ENCODE results near the gene PSRC1. TPM values are rescaled to one million over a fixed set of nuclear protein-coding genes. Genes with fewer than 3 reads are reported as not detected.

PSRC1 gene
- total RNA-seq, 6 donors from 2014 or later, result 1.5 to 16.8 (median 4.9) TPM

DNA sequence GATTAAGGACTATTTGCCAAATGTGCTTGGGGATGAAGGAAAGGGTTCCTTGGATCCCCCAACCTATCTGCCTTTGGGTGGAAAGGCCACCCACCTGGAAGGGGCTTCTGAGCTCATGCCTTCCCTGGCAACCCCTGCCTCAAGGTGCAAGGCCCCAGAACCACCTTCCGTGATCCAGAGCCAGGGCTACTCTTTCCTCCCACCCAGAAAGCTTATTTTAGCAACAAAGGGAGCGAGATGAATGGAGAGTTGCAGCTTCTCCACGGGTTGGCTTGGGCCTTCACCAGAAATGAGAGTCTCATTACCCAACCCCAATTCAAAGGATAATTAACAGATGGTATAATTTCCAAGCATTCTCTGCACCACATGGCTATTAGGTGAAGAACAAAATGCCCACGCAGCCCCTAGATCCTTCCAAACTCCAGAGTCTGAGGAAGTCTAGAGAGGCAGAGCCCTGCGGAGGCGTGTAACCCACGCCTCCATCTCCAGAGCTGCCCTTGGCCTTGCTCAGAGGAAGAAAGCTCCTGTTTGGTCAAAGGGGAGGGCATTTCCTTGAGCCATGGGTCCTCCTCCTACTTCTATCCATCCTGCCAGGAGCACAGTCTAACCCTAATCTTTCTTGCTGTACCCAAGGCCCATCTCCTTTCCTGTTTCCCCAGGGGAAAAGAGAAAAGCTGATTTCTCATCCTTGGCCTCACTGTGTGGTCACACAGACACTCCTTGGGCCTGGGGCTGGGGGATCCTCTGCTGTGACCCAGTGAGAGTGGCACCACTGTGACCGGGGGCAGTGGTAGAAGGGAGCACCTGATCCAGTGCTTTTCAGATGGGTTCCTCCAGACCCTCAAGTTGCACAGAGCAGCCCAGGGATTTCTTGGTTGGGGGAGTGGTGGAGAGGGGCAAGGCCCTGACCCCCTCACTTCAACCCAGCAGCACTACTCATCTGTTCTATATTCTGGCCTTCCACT, 35.3 kb downstream of the PSRC1 start:
- Histone ChIP-seq H3K4me3 (no peak overlapping the region), H3K4me1 (peaks cover 4 to 20% (median 13%) of the 10 kb centered on the region in 4 donors), H3K36me3 (no peaks in the 10 kb centered on the region), H3K27me3 (peaks cover 0 to 7% (median 2%) of the 10 kb centered on the region in 4 donors), H3K9me3 (no peaks in the 10 kb centered on the region), H3K27ac (no peak overlapping the region)
- TF ChIP-seq, protein P1, sequence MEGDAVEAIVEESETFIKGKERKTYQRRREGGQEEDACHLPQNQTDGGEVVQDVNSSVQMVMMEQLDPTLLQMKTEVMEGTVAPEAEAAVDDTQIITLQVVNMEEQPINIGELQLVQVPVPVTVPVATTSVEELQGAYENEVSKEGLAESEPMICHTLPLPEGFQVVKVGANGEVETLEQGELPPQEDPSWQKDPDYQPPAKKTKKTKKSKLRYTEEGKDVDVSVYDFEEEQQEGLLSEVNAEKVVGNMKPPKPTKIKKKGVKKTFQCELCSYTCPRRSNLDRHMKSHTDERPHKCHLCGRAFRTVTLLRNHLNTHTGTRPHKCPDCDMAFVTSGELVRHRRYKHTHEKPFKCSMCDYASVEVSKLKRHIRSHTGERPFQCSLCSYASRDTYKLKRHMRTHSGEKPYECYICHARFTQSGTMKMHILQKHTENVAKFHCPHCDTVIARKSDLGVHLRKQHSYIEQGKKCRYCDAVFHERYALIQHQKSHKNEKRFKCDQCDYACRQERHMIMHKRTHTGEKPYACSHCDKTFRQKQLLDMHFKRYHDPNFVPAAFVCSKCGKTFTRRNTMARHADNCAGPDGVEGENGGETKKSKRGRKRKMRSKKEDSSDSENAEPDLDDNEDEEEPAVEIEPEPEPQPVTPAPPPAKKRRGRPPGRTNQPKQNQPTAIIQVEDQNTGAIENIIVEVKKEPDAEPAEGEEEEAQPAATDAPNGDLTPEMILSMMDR (IDR thresholded peaks at IDR 0.05), result no peak
- TF ChIP-seq POLR2A (IDR thresholded peaks at IDR 0.05) (no peak), POLR2AphosphoS5 (IDR thresholded peaks at IDR 0.05) (no peak), EP300 (IDR thresholded peaks at IDR 0.05) (no peak)
- WGBS, 2 donors, result 91 to 97% methylated on average over 6 to 8 of the region's 8 CpGs
- ATAC-seq (ENCODE audit: low FRiP score in 2 of 2) (no peak), DNase-seq (no peak)

DNA sequence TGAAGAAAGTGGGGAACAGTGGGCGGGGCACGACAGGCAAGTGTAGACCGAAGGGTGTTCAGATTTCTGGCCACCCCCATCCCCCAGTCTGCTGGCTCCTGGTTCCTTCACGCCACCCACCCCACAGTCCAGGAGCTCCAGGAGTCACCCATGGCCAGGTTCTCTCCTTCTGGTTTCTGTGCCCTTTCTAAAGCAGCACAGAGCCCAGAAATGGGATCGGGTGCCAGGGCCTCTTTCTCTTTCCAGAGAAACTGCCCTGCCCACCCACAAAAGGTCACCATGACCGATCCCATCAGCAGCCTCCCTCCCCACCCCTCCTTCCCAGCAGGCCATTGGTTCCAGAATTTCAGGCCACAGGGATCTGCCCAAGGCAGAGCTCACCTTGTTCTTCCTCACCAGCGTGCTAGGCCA, 36.8 kb downstream of the PSRC1 start:
- peaks cover 12 to 35% (median 27%) of the 10 kb centered on the region in 4 donors for H3K4me1 ChIP-seq
- 88 to 89% methylated on average over 7 of the region's 7 CpGs for WGBS, 2 donors
- TF ChIP-seq, protein P1 (IDR thresholded peaks at IDR 0.05), result no peak
- TF ChIP-seq POLR2AphosphoS5 (IDR thresholded peaks at IDR 0.05), result no peak
- TF ChIP-seq POLR2A (IDR thresholded peaks at IDR 0.05), result no peak
- no peak for TF ChIP-seq EP300 (IDR thresholded peaks at IDR 0.05)
- no peaks in the 10 kb centered on the region for H3K9me3 ChIP-seq
- no peak overlapping the region for H3K4me3 ChIP-seq
- H3K27me3 ChIP-seq, result peaks cover 0 to 7% (median 2%) of the 10 kb centered on the region in 4 donors
- DNase-seq, result no peak
- no peak overlapping the region for H3K27ac ChIP-seq
- H3K36me3 ChIP-seq, result no peaks in the 10 kb centered on the region
- no peak for ATAC-seq (ENCODE audit: low FRiP score in 2 of 2)

- H3K36me3 ChIP-seq, result peaks cover 0 to 5% (median 3%) of the 10 kb centered on the region in 4 donors
- no peaks in the 10 kb centered on the region for H3K9me3 ChIP-seq
- DNase-seq, result no peak
- no peak overlapping the region for H3K4me3 ChIP-seq
- no peak overlapping the region for H3K27ac ChIP-seq
- WGBS, 2 donors, result 79 to 81% methylated on average over 8 of the region's 8 CpGs
- ATAC-seq (ENCODE audit: low FRiP score in 2 of 2), result no peak
- no peaks in the 10 kb centered on the region for H3K27me3 ChIP-seq
- TF ChIP-seq, protein P1 (IDR thresholded peaks at IDR 0.05), result no peak
- no peak for TF ChIP-seq POLR2AphosphoS5 (IDR thresholded peaks at IDR 0.05)
- TF ChIP-seq POLR2A (IDR thresholded peaks at IDR 0.05), result no peak
- TF ChIP-seq EP300 (IDR thresholded peaks at IDR 0.05), result no peak
- H3K4me1 ChIP-seq, result peaks cover 18 to 32% (median 25%) of the 10 kb centered on the region in 4 donors
These were observed 38.9 kb downstream of the PSRC1 start for GRCh38 chr1:109243860-109244552.

- no peak overlapping the region for H3K27ac ChIP-seq
- 64 to 76% methylated on average over 5 of the region's 5 CpGs for WGBS, 2 donors
- H3K4me3 ChIP-seq, result no peak overlapping the region
- H3K9me3 ChIP-seq, result no peaks in the 10 kb centered on the region
- peaks cover 6 to 13% (median 9%) of the 10 kb centered on the region in 4 donors for H3K36me3 ChIP-seq
- no peak for DNase-seq
- ATAC-seq (ENCODE audit: low FRiP score in 2 of 2), result no peak
- H3K27me3 ChIP-seq, result no peaks in the 10 kb centered on the region
- peaks cover 15 to 25% (median 21%) of the 10 kb centered on the region in 4 donors for H3K4me1 ChIP-seq
- no peak for TF ChIP-seq POLR2A (IDR thresholded peaks at IDR 0.05)
- TF ChIP-seq EP300 (IDR thresholded peaks at IDR 0.05), result no peak
- TF ChIP-seq, protein P1 (IDR thresholded peaks at IDR 0.05), result no peak
- TF ChIP-seq POLR2AphosphoS5 (IDR thresholded peaks at IDR 0.05), result no peak
These were observed 39.7 kb downstream of the PSRC1 start for GRCh38 chr1:109243221-109243620.
